ENCODE results near the gene KCNT2.

KCNT2 gene

GRCh38 chr1:196594700-196595099, 13.5 kb downstream of the KCNT2 start:
- FAIRE-seq (no peak), DNase-seq (ENCODE audit: insufficient read length, low spot score) (no peak)
- no peak for TF ChIP-seq POU2F2 (IDR thresholded peaks at IDR 0.05; ENCODE audit: low read depth, low read length)
- no peak for TF ChIP-seq PAX5 (IDR thresholded peaks at IDR 0.05; ENCODE audit: insufficient read depth, low read length, severe bottlenecking)
- TF ChIP-seq POLR2AphosphoS5 (IDR thresholded peaks at IDR 0.05; ENCODE audit: low read depth, low read length), result no peak
- TF ChIP-seq POLR2A (IDR thresholded peaks at IDR 0.05; ENCODE audit: low read depth, low read length), result no peak
- TF ChIP-seq TAF1 (IDR thresholded peaks at IDR 0.05; ENCODE audit: low read depth, low read length), result no peak
- no peak for TF ChIP-seq SPI1 (IDR thresholded peaks at IDR 0.05; ENCODE audit: low read depth, low read length)

DNA sequence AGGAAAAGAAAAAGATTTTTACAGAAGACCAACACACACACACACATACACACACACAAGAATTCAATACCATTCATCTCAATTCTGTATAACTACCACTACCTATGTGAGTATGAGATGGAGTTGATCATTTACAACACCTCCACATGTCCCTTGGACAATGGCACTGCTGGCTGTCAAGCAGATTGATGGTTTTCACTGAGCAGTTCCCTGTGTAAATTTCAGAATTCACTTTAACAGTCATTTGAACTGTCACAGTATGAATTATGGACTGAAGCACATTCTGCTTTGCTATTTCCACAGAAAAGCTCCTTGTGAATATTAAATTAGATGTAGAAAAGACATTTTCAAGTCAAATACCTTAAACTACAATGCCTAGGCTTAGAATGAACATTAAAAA, 14.3 kb downstream of the KCNT2 start:
- DNase-seq (ENCODE audit: insufficient read length, low spot score) (no peak), FAIRE-seq (no peak)
- TF ChIP-seq SPI1 (IDR thresholded peaks at IDR 0.05; ENCODE audit: low read depth, low read length) (no peak), POU2F2 (IDR thresholded peaks at IDR 0.05; ENCODE audit: low read depth, low read length) (no peak), POLR2AphosphoS5 (IDR thresholded peaks at IDR 0.05; ENCODE audit: low read depth, low read length) (no peak), PAX5 (IDR thresholded peaks at IDR 0.05; ENCODE audit: insufficient read depth, low read length, severe bottlenecking) (no peak), POLR2A (IDR thresholded peaks at IDR 0.05; ENCODE audit: low read depth, low read length) (no peak), TAF1 (IDR thresholded peaks at IDR 0.05; ENCODE audit: low read depth, low read length) (no peak)

DNA sequence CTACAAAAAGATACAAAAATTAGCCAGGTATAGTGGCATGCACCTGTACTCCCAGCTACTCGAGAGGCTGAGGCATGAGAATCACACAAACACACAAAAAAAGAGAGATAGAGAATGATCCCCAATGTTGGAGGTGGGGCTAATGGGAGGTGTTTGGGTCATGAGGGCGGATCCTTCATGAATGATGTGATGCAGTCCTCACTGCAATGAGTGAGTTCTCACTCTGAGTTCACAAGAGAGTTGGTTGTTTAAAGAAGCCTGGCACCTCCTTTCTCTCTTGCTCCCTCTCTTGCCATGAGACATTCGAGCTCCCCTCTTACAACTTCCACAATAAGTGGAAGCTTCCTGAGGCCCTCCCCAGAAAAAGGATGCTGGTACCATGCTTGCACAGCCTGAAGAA, 17.3 kb downstream of the KCNT2 start:
- DNase-seq (ENCODE audit: insufficient read length, low spot score), result no peak
- no peak for TF ChIP-seq PAX5 (IDR thresholded peaks at IDR 0.05; ENCODE audit: insufficient read depth, low read length, severe bottlenecking)
- no peak for TF ChIP-seq POU2F2 (IDR thresholded peaks at IDR 0.05; ENCODE audit: low read depth, low read length)
- no peak for TF ChIP-seq TAF1 (IDR thresholded peaks at IDR 0.05; ENCODE audit: low read depth, low read length)
- no peak for TF ChIP-seq POLR2A (IDR thresholded peaks at IDR 0.05; ENCODE audit: low read depth, low read length)
- no peak for TF ChIP-seq SPI1 (IDR thresholded peaks at IDR 0.05; ENCODE audit: low read depth, low read length)
- TF ChIP-seq POLR2AphosphoS5 (IDR thresholded peaks at IDR 0.05; ENCODE audit: low read depth, low read length), result no peak
- no peak for FAIRE-seq

DNA sequence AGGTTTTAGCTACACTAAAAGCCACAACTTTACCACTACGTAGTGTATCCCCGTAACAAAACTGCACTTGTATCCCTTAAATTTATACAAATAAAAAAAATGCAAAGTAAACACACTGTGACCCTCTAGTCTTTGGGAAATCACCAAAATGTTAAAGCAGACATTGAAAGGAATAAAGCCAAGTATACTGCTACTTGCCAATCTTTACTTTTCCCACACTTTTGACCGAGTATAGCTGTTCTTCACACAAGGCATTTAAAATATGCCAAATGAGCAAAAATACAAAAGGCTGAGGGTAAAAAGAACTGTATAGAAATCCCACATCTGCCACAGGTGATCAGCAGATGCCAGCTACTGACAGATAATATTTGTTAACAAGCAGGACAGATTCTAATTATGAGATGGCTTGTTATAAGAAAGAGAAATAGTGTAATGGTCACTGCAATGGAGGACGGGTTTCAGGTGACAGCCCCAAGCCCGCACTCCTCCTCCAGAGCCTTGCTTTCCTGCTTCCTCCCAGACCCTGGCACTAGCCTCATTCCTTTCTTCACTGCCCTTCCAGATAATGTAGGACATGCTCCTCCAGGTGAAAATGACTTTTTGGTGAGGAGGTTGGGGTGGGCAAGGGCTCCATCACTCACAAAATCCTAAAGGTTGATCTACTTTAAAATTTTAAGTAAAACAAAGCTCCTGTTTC, 18.1 kb downstream of the KCNT2 start:
- DNase-seq (ENCODE audit: insufficient read length, low spot score) (no peak), FAIRE-seq (no peak)
- TF ChIP-seq SPI1 (IDR thresholded peaks at IDR 0.05; ENCODE audit: low read depth, low read length) (no peak), TAF1 (IDR thresholded peaks at IDR 0.05; ENCODE audit: low read depth, low read length) (no peak), PAX5 (IDR thresholded peaks at IDR 0.05; ENCODE audit: insufficient read depth, low read length, severe bottlenecking) (no peak), POU2F2 (IDR thresholded peaks at IDR 0.05; ENCODE audit: low read depth, low read length) (no peak), POLR2A (IDR thresholded peaks at IDR 0.05; ENCODE audit: low read depth, low read length) (no peak), POLR2AphosphoS5 (IDR thresholded peaks at IDR 0.05; ENCODE audit: low read depth, low read length) (no peak)

- FAIRE-seq, result no peak
- TF ChIP-seq PAX5 (IDR thresholded peaks at IDR 0.05; ENCODE audit: insufficient read depth, low read length, severe bottlenecking) (no peak), POU2F2 (IDR thresholded peaks at IDR 0.05; ENCODE audit: low read depth, low read length) (no peak), SPI1 (IDR thresholded peaks at IDR 0.05; ENCODE audit: low read depth, low read length) (no peak), TAF1 (IDR thresholded peaks at IDR 0.05; ENCODE audit: low read depth, low read length) (no peak), POLR2A (IDR thresholded peaks at IDR 0.05; ENCODE audit: low read depth, low read length) (no peak), POLR2AphosphoS5 (IDR thresholded peaks at IDR 0.05; ENCODE audit: low read depth, low read length) (no peak)
These were observed 23.5 kb downstream of the KCNT2 start for GRCh38 chr1:196584696-196585095.

GRCh38 chr1:196577386-196577785, 30.9 kb downstream of the KCNT2 start:
- FAIRE-seq, result no peak
- no peak for DNase-seq (ENCODE audit: insufficient read length, low spot score)
- no peak for TF ChIP-seq PAX5 (IDR thresholded peaks at IDR 0.05; ENCODE audit: insufficient read depth, low read length, severe bottlenecking)
- TF ChIP-seq TAF1 (IDR thresholded peaks at IDR 0.05; ENCODE audit: low read depth, low read length), result no peak
- TF ChIP-seq POLR2A (IDR thresholded peaks at IDR 0.05; ENCODE audit: low read depth, low read length), result no peak
- TF ChIP-seq SPI1 (IDR thresholded peaks at IDR 0.05; ENCODE audit: low read depth, low read length), result no peak
- no peak for TF ChIP-seq POU2F2 (IDR thresholded peaks at IDR 0.05; ENCODE audit: low read depth, low read length)
- no peak for TF ChIP-seq POLR2AphosphoS5 (IDR thresholded peaks at IDR 0.05; ENCODE audit: low read depth, low read length)

More at GRCh38 chr1:196584696-196585095, 23.5 kb downstream of the KCNT2 start:
- no peak for DNase-seq (ENCODE audit: insufficient read length, low spot score)

- no peak for TF ChIP-seq POLR2AphosphoS5 (IDR thresholded peaks at IDR 0.05; ENCODE audit: low read depth, low read length)
- FAIRE-seq (no peak), DNase-seq (ENCODE audit: insufficient read length, low spot score) (no peak)
These were observed 35.0 kb downstream of the KCNT2 start for GRCh38 chr1:196573226-196573625.

DNA sequence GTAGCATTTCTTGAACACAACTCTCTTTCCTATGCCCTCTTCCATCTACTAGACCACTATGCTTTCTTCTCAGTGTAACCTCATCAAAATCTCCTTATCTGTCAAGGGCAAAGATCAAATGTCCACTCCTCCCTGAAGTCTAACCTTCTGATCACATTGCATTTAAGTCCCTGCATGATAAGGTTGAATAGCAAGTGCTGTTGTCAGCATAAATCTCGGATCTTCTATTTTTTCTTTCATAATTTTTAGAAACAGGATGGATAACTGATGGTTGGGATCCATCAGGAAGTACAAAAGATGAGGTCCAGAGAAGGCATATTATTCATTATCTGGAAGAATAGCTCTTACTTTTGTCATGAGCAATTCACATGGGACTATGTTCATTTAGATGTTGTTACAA, 41.0 kb downstream of the KCNT2 start:
- TF ChIP-seq POU2F2 (IDR thresholded peaks at IDR 0.05; ENCODE audit: low read depth, low read length) (no peak), SPI1 (IDR thresholded peaks at IDR 0.05; ENCODE audit: low read depth, low read length) (no peak), PAX5 (IDR thresholded peaks at IDR 0.05; ENCODE audit: insufficient read depth, low read length, severe bottlenecking) (no peak), POLR2AphosphoS5 (IDR thresholded peaks at IDR 0.05; ENCODE audit: low read depth, low read length) (no peak), TAF1 (IDR thresholded peaks at IDR 0.05; ENCODE audit: low read depth, low read length) (no peak), POLR2A (IDR thresholded peaks at IDR 0.05; ENCODE audit: low read depth, low read length) (no peak)
- FAIRE-seq (no peak), DNase-seq (ENCODE audit: insufficient read length, low spot score) (no peak)

GRCh38 chr1:196563768-196564167, 44.5 kb downstream of the KCNT2 start:
- DNase-seq (ENCODE audit: insufficient read length, low spot score), result no peak
- no peak for FAIRE-seq
- TF ChIP-seq POLR2A (IDR thresholded peaks at IDR 0.05; ENCODE audit: low read depth, low read length), result no peak
- no peak for TF ChIP-seq PAX5 (IDR thresholded peaks at IDR 0.05; ENCODE audit: insufficient read depth, low read length, severe bottlenecking)
- no peak for TF ChIP-seq SPI1 (IDR thresholded peaks at IDR 0.05; ENCODE audit: low read depth, low read length)
- TF ChIP-seq POU2F2 (IDR thresholded peaks at IDR 0.05; ENCODE audit: low read depth, low read length), result no peak
- no peak for TF ChIP-seq TAF1 (IDR thresholded peaks at IDR 0.05; ENCODE audit: low read depth, low read length)
- TF ChIP-seq POLR2AphosphoS5 (IDR thresholded peaks at IDR 0.05; ENCODE audit: low read depth, low read length), result no peak

GRCh38 chr1:196559314-196559713, 48.9 kb downstream of the KCNT2 start:
- FAIRE-seq (no peak), DNase-seq (ENCODE audit: insufficient read length, low spot score) (no peak)
- TF ChIP-seq POU2F2 (IDR thresholded peaks at IDR 0.05; ENCODE audit: low read depth, low read length), result no peak
- no peak for TF ChIP-seq PAX5 (IDR thresholded peaks at IDR 0.05; ENCODE audit: insufficient read depth, low read length, severe bottlenecking)
- no peak for TF ChIP-seq TAF1 (IDR thresholded peaks at IDR 0.05; ENCODE audit: low read depth, low read length)
- TF ChIP-seq SPI1 (IDR thresholded peaks at IDR 0.05; ENCODE audit: low read depth, low read length), result no peak
- TF ChIP-seq POLR2AphosphoS5 (IDR thresholded peaks at IDR 0.05; ENCODE audit: low read depth, low read length), result no peak
- TF ChIP-seq POLR2A (IDR thresholded peaks at IDR 0.05; ENCODE audit: low read depth, low read length), result no peak
